AG10803 (cell line): ENCODE results near the gene SYNDIG1.

Source experiments
- DNase-seq: peaks from one replicate; pipeline ENCODE4 v3.0.0; 2010; ENCODE audit warnings: low read depth
- H3K4me3 ChIP-seq: 2 replicates; pipeline ENCODE4 v1.5.1; 2011; ENCODE audit warnings: mild to moderate bottlenecking, low read length, control low read depth
- TF ChIP-seq, protein P1 (sequence below): conservative IDR thresholded peaks from 2 replicates; pipeline ENCODE4 v1.5.1; 2011; ENCODE audit warnings: mild to moderate bottlenecking, low read length, control low read depth, inconsistent platforms

The SYNDIG1 gene

DNA sequence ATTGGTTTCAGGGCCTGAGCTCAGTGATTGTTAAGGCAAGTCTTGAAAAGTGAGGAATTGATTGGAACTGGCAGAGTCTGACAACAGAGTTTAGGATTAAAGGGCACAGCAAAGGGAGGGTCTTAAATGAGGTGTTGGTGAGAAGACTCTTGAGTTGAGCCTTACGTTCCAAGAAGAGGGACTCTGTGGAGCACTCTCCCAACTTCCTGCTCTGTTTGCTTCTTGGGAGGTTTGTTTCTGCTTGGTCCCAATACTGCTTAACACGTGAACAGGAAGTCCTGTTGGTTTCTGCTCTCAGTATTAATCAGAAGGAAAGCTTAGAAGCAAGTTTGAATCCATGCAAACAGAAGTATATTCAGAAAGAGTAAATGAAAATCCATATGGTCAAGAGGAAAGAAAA, 15.6 kb upstream of the SYNDIG1 start:
- DNase-seq = no peak
- TF ChIP-seq, protein P1, sequence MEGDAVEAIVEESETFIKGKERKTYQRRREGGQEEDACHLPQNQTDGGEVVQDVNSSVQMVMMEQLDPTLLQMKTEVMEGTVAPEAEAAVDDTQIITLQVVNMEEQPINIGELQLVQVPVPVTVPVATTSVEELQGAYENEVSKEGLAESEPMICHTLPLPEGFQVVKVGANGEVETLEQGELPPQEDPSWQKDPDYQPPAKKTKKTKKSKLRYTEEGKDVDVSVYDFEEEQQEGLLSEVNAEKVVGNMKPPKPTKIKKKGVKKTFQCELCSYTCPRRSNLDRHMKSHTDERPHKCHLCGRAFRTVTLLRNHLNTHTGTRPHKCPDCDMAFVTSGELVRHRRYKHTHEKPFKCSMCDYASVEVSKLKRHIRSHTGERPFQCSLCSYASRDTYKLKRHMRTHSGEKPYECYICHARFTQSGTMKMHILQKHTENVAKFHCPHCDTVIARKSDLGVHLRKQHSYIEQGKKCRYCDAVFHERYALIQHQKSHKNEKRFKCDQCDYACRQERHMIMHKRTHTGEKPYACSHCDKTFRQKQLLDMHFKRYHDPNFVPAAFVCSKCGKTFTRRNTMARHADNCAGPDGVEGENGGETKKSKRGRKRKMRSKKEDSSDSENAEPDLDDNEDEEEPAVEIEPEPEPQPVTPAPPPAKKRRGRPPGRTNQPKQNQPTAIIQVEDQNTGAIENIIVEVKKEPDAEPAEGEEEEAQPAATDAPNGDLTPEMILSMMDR = no peak
- no peak overlapping the region for H3K4me3 ChIP-seq

DNA sequence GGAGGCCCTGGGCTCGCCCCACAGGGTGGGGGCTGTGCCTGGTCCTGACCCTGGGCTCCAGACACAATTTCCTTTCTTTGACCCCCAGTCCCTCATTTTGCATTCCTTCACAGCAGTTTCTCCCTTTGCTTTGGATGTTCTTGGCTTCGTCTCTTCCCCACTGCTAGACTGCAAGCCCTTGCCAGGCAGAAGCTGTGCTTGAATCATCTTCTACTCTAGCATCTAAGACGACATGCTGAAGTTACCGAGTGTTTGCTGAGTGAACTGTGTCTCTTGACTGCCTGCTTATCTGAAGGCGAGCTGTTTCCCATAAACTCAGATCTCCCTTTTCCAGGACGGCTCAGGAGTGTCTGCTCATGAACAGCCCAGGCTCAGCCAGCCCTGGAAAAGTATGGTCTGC, 14.3 kb upstream of the SYNDIG1 start:
- TF ChIP-seq, protein P1 = no peak
- no peak for DNase-seq
- H3K4me3 ChIP-seq = no peak overlapping the region

DNA sequence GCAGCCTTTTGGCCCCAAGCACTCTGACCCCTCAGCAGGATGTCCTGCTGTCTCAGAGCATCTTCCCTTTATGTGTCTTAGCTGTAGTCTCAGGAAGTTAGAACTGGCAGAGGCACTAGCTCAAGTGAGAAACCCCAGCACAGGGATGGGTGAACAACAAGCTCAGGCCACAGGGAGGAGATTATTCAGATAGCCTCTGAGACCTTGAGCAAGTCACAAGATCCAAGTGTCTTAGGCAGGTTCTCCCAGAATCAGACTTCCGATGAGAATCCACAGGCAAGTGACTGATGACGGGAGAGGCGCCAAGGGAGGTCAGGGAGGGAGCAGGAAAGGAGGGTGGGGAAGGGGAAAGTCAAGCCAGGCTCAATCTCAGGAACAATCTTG, 13.0 kb upstream of the SYNDIG1 start:
- TF ChIP-seq, protein P1 = no peak
- no peak for DNase-seq
- H3K4me3 ChIP-seq = no peak overlapping the region

GRCh38 chr20:24458436-24458835, 11.0 kb upstream of the SYNDIG1 start:
- no peak overlapping the region for H3K4me3 ChIP-seq
- TF ChIP-seq, protein P1 = no peak

DNA sequence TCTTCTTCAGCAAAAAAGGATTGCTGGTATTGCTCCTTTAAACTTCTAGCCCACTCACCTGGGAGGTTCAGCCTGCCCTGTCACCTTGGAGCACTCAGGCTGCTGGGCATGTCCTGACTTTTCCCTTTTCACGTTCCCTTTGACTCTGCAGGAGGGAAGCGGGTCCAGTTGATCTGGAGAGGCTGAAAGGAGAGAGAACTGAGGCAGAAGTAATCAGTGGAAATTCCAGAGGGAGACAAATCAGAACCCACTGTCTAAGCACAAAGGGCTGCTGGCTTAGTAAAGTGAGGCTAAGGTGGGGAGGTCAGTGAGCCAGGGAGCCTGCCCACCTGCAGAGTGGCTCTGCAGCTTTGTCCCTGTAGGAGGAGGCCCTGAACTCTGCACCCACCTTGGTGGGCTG, 9.7 kb upstream of the SYNDIG1 start:
- TF ChIP-seq, protein P1 = no peak
- H3K4me3 ChIP-seq = no peak overlapping the region
- no peak for DNase-seq

More at GRCh38 chr20:24458436-24458835, 11.0 kb upstream of the SYNDIG1 start:
- no peak for DNase-seq

- DNase-seq = no peak
- TF ChIP-seq, protein P1 = no peak; the same call in 1 of the 2 replicates
- no peak overlapping the region for H3K4me3 ChIP-seq
Measured at GRCh38 chr20:24460712-24461111, 8.7 kb upstream of the SYNDIG1 start.

GRCh38 chr20:24461848-24462247, 7.6 kb upstream of the SYNDIG1 start:
- H3K4me3 ChIP-seq = no peak overlapping the region
- TF ChIP-seq, protein P1 = no peak
- no peak for DNase-seq
